Measurements from ENCODE around the gene CAMTA1.

Gene CAMTA1

GRCh38 chr1:7679873-7680206 is 894.6 kb downstream of the CAMTA1 start:
- DNase-seq (ENCODE audit: low read depth) = no peak
- no peak for TF ChIP-seq CTCF (conservative IDR thresholded peaks at IDR 0.05; ENCODE audit: control insufficient read depth, insufficient read depth, low read depth, low read length)

DNA sequence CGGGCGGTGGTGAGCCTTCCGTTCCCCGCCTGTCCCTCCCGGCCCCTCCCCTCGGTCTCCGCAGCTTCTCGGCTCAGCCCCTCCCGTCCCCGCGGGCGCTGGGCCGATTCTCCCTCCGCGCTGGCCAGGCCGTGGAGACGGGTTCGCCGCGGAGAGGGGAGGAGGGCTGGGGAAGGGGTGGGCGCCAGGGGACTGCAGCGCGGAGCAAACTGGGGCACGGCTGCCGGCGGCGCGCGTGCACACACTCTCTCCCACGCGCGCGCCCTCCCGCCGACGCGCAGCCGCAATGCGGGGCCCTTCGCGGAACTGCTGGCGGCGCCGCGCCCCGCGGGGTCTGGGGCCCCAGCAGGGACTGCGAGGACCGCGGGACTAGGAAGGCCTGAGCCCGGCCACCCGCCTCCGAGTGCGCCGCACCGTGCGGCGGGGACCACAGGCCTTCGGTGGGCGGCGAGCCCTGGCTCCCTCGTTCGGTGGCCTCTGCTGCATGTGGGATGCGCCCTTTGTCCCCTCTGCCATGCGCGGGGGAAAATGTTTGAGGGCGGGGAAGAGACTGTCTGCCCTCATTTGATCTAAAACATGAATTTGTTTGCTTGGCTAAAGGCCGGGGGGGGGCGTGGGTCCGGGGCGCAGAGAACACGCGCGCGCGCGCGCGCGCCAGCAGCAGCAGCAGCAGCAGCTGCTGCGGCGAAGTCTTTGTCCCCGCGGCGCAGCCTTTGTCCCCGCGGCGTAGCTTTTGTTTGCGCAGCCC is 895.1 kb downstream of the CAMTA1 start:
- DNase-seq (ENCODE audit: low read depth) = no peak
- no peak for TF ChIP-seq CTCF (conservative IDR thresholded peaks at IDR 0.05; ENCODE audit: control insufficient read depth, insufficient read depth, low read depth, low read length)
- peak overlapping the region; percentile 23 for H3K4me3 ChIP-seq (ENCODE audit: control insufficient read depth, low read depth, low read length)

More at GRCh38 chr1:7679873-7680206, 894.6 kb downstream of the CAMTA1 start:
- peak overlapping the region; percentile 13 for H3K4me3 ChIP-seq (ENCODE audit: control insufficient read depth, low read depth, low read length)

GRCh38 chr1:7680955-7681268 is 895.7 kb downstream of the CAMTA1 start:
- TF ChIP-seq CTCF (conservative IDR thresholded peaks at IDR 0.05; ENCODE audit: control insufficient read depth, insufficient read depth, low read depth, low read length) = no peak
- no peak for DNase-seq (ENCODE audit: low read depth)
- H3K4me3 ChIP-seq (ENCODE audit: control insufficient read depth, low read depth, low read length) = no peak overlapping the region

- no peak for TF ChIP-seq CTCF (conservative IDR thresholded peaks at IDR 0.05; ENCODE audit: control insufficient read depth, insufficient read depth, low read depth, low read length)
- no peak for DNase-seq (ENCODE audit: low read depth)
- H3K4me3 ChIP-seq (ENCODE audit: control insufficient read depth, low read depth, low read length) = no peak overlapping the region
These were observed 896.1 kb downstream of the CAMTA1 start for GRCh38 chr1:7681401-7681800.

- TF ChIP-seq CTCF (conservative IDR thresholded peaks at IDR 0.05; ENCODE audit: control insufficient read depth, insufficient read depth, low read depth, low read length) = no peak
- no peak overlapping the region for H3K4me3 ChIP-seq (ENCODE audit: control insufficient read depth, low read depth, low read length)
- DNase-seq (ENCODE audit: low read depth) = no peak
These were observed 898.3 kb downstream of the CAMTA1 start for GRCh38 chr1:7683521-7683920.

GRCh38 chr1:7684132-7684531 is 898.9 kb downstream of the CAMTA1 start:
- no peak overlapping the region for H3K4me3 ChIP-seq (ENCODE audit: control insufficient read depth, low read depth, low read length)
- DNase-seq (ENCODE audit: low read depth) = no peak
- TF ChIP-seq CTCF (conservative IDR thresholded peaks at IDR 0.05; ENCODE audit: control insufficient read depth, insufficient read depth, low read depth, low read length) = no peak

Measured in fibroblast of mammary gland (primary cell).